Measurements from ENCODE around the gene PIM3.
A peak's percentile ranks its signal among the peaks of the same experiment; 100 is the strongest.

The PIM3 gene

DNA sequence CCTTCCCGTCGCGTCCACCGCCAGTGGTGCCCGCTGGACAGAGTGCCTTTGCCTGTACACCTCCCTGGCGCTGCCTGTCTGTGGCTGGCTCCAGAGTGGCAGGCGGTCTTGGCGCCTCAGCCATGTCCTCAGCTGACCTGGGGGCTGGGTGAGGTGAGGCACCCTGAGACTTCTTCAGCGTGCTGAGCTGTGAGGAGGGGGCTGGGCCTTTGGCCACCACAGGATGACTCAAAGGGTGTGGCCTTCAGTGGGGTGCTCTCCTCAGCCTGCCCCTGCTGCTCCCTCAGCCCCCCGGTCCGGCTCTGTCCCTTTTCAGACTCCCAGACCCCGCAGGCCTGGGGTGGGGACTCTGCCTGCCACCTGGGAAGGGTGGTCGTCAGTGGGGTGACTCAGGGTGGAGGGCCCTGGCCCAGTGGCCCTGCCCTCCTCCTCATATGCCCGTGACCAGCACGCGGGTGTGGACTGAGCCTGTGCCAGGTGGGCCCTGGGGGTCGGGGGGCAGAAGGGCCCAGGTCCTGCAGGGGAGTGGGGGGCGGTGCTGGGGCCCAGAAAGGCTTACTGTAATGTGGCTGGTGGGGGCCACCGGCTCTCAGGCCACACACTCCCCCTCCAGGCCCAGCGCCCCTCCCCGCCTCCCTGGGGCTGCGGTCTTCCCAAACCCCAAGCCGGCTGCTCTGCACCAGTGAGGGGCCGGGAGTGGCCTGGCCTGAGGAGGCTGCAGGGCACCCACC is 26.2 kb upstream of the PIM3 start:
- Mint-ChIP-seq H3K4me1 (ENCODE audit: low read depth) (peaks cover 49% of the 10 kb centered on the region), H3K4me3 (peak overlapping the region; percentile 76), H3K27me3 (no peaks in the 10 kb centered on the region), H3K9me3 (no peaks in the 10 kb centered on the region), H3K27ac (peak overlapping the region; percentile 73), H3K36me3 (ENCODE audit: low read depth) (peaks cover 3% of the 10 kb centered on the region)
- peak; percentile 56 for DNase-seq

DNA sequence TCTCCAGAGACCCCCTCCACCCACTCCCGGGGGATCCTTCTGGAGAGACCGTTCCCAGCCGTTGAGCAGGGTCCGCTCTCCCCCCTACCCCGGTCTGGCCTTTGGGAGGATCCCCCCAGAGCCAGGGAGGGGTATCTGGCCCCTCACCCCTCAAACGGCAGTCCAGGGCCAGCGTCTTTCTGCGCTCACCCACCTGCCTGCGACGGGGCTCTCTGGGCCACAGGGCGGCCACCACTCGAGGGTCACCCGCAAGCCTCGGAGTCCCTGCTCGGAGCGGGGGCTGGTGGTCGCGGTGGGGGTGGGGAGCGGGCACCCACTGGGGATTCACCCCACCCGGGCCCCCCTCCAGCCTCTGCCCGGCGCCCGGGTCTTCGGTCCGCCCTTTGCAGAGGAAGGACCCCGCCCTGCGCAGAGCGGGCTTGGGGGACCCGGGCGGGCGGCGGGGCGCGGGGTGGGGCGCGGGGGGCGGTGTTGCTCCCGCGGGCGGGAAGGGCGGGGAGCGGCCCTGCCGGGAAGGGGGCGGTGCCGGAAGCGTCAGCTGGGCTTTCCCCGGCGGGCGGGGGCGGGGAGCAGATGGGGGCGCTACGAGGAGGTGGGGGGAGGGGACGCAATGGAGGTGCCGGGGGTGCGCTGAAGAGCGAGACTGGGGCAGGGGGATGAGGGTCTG is 25.5 kb upstream of the PIM3 start:
- H3K9me3 Mint-ChIP-seq = no peaks in the 10 kb centered on the region
- peaks cover 3% of the 10 kb centered on the region for H3K36me3 Mint-ChIP-seq (ENCODE audit: low read depth)
- peak; percentile 93 for DNase-seq
- H3K4me1 Mint-ChIP-seq (ENCODE audit: low read depth) = peaks cover 53% of the 10 kb centered on the region
- no peaks in the 10 kb centered on the region for H3K27me3 Mint-ChIP-seq
- H3K27ac Mint-ChIP-seq = peak overlapping the region; percentile 73
- H3K4me3 Mint-ChIP-seq = peak overlapping the region; percentile 76

DNA sequence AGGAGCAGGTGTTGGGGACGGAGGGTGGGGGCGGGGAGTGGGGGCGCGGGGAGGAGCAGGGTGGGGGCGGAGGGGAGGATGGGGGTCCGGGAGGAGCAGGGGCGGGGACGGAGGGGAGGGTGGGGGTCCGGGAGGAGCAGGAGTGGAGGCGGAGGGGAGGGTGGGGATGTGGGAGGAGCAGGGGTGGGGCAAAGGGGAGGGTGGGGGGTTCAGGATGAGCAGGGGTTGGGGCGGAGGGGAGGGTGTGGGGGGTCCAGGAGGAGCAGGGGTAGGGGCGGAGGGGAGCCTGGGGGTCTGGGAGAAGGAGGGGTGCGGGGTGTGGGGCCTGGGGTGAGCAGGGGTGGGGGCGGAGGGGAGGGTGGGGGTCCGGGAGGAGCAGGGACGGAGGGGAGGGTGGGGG is 25.0 kb upstream of the PIM3 start:
- Mint-ChIP-seq H3K4me1 (ENCODE audit: low read depth) (peaks cover 48% of the 10 kb centered on the region), H3K27ac (no peak overlapping the region), H3K27me3 (no peaks in the 10 kb centered on the region), H3K9me3 (no peaks in the 10 kb centered on the region), H3K4me3 (no peak overlapping the region), H3K36me3 (ENCODE audit: low read depth) (peaks cover 3% of the 10 kb centered on the region)
- no peak for DNase-seq

DNA sequence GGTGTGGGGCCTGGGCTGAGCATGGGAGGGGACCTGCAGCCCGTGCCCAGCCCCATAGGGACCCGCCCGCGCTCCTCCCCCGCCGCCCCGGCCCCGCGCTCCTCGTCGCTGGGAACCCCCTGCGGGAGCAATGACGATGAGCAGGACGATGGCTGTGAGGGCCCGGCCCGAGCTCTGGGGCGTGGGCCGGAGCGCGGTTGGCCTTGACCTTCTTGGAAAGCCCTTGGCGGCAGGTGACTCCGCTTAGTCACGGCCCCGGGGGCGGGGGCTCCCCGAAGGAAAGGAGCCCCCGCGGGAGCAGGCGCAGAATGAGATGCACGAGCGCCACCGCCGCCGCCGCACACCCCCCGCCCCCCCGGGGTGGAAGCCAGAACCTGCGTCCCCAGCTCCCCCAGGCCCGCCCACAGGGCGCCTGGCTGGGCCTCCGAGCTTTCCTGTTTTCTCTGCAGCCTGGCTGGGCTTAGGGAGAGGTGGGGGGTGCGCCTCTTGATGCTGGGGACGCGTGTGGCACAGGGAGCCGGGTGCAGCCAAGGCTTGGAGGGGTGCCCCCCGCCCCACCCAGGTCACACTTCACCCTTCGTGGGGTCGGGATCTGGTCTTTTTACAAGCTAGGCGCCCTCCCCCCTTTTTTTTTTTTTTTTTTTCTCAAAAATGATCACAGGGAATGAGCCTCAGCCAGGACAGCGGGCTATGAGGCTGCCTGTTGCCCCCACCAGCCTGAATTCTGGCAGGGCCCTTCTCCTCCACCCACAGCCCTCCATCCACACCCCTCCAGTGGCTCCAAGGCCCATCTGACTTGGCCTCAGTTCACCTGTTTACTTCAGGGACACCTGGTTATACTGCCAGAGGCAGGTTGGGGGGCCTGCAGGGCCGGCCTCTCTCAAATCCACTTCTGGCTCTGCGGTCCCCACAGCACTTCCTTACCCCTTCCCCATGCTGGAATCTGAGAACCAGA is 24.3 kb upstream of the PIM3 start:
- no peaks in the 10 kb centered on the region for H3K27me3 Mint-ChIP-seq
- peak overlapping the region; percentile 61 for H3K4me3 Mint-ChIP-seq
- H3K4me1 Mint-ChIP-seq (ENCODE audit: low read depth) = peaks cover 41% of the 10 kb centered on the region
- H3K36me3 Mint-ChIP-seq (ENCODE audit: low read depth) = peaks cover 3% of the 10 kb centered on the region
- no peaks in the 10 kb centered on the region for H3K9me3 Mint-ChIP-seq
- H3K27ac Mint-ChIP-seq = peak overlapping the region; percentile 87
- DNase-seq = peak; percentile 98

DNA sequence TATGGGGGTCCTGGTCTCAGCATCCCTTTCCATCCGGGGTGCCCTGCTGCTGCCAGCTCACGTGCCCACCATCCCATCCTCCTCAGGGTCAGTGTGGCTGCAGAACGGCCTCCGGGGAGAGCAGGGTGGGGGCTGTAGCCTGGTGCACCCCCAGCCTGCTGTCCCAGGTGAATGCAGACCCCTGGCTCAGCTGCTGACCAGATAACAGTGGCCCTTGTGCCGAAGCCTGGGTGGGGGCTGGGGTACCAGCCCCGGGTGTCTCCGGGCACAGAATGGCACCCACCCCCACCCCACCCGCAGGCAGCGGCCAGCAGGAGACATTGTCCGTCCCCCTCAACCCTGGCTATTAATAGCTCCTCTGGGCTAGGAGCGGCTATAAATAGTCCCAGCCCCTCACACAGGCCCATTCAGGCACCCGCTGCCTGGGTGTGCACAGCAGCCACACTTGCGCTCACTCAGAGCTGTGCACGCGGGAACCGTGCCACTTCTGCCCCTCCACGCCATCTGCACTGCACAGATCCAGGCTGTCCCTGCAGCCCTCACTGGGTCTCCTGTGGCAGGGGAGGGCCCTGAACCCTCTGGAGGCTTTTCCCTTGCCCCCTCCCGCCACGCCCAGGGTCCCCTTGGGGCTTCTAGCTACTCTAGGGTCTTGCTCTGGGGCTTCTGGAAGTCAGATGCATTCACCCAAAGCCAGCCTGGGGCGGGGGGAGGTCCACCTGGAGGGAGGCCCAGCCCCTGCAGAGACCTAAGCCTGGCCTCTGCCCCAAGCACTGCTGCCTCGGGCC is 23.4 kb upstream of the PIM3 start:
- no peak for DNase-seq
- Mint-ChIP-seq H3K27ac (peak overlapping the region; percentile 87), H3K27me3 (no peaks in the 10 kb centered on the region), H3K4me3 (peak overlapping the region; percentile 61), H3K36me3 (ENCODE audit: low read depth) (peaks cover 3% of the 10 kb centered on the region), H3K9me3 (no peaks in the 10 kb centered on the region), H3K4me1 (ENCODE audit: low read depth) (peaks cover 35% of the 10 kb centered on the region)

DNA sequence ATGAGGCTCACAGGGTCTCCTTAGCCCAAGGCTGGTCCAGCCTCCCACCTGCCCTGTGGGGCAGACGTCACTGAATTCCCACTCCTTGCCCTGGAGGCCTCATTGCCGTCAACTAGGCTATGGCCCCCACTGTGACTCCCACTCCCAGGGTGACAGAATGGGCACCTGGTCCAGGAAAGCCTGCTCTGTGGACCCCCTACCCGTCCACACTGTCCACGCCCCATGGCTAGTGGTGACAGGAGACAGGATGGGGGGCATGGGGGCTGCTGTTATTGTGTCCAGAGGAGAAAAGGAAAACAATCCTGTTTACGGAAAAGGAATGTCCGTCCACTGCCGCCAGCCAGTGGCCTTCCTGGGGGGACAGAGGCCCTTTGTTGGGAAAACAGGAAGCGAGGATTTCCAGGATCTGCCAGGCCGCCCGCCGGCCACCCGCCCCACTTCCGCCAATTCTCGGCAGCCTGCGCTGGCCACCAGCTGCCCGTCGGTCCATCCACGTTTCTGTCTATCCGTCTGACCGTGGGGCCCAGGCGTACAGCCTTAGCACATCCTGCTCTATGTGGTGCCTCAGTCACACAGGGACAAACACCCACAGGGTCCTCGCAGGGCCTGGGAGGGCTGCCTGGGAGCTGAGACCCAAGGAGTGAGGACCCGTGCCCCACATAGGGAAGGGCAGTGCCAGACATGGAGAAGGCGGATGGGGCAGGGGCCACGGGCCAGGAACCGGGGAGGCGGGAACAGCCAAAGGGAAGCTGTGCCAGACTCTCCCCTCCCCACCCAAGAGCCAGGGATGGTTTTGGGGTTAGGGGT is 22.6 kb upstream of the PIM3 start:
- DNase-seq = no peak
- Mint-ChIP-seq H3K4me1 (ENCODE audit: low read depth) (peaks cover 32% of the 10 kb centered on the region), H3K36me3 (ENCODE audit: low read depth) (peaks cover 2% of the 10 kb centered on the region), H3K27me3 (no peaks in the 10 kb centered on the region), H3K27ac (no peak overlapping the region), H3K9me3 (no peaks in the 10 kb centered on the region), H3K4me3 (no peak overlapping the region)

DNA sequence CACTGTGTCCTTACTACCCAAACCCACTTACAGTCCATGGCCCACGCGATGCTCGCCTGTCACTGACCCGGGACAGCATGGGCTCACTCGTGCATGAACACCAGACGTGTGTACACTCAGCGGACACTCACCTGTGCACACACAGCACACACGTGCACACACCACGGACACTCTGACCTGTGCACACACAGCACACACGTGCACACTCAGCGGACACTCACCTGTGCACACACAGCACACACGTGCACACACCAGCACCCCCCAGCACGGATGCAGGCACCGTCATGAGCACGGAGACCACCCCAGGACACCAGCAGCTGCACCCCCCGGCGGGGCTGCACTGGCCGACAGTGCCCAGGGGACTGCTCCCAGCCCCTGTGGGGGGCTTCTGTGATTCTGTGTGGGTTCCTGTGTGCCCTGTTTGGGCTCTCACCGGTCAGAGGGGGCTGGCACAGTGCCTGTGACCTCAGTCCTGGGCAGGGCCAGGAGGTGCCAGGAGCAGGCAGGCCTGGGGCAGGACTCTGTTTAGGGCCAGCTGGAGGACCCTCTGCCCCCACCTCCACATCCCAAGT is 21.9 kb upstream of the PIM3 start:
- H3K4me3 Mint-ChIP-seq = no peak overlapping the region
- DNase-seq = no peak
- no peaks in the 10 kb centered on the region for H3K9me3 Mint-ChIP-seq
- H3K27me3 Mint-ChIP-seq = no peaks in the 10 kb centered on the region
- H3K27ac Mint-ChIP-seq = no peak overlapping the region
- peaks cover 25% of the 10 kb centered on the region for H3K4me1 Mint-ChIP-seq (ENCODE audit: low read depth)
- no peaks in the 10 kb centered on the region for H3K36me3 Mint-ChIP-seq (ENCODE audit: low read depth)

DNA sequence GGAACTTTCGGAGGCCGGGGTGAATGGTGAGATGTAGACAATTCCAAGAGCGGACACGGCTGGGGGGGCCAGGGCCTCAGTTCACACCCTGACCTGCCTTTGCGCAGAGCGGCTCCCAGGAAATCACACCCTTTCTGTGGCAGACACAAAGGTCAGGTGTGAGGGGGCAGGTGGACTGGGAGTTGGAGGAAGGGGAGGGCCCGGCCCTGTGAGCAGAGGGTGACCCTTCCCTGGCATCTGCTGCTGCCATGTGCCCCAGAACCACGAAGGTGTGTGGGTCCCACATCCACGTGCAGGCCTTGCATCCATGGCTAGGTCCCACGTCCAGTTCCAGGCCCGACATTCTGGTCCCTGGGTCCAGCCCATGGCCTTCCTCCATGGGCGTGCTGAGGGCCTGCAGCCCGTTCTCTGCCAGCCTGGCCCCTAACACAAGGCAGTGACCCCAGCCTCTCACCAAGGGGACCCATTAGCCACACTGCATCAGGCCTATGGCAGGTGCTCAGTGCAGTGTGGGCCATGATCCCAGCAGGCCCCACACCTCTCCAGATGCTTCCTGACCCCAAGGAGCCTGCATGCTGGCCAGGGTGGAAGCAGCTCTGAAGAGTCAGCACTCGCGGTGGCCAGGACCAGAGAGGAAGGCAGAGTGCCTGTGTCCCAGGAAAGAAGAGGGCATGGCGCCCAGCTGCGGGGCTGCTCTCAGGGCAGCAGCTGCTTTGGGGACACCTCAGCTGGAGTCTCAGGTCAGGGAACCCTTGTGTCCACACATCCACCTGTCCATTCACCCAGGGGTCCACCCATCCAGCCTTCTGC is 18.9 kb upstream of the PIM3 start:
- no peak overlapping the region for H3K27ac Mint-ChIP-seq
- H3K36me3 Mint-ChIP-seq (ENCODE audit: low read depth) = no peaks in the 10 kb centered on the region

DNA sequence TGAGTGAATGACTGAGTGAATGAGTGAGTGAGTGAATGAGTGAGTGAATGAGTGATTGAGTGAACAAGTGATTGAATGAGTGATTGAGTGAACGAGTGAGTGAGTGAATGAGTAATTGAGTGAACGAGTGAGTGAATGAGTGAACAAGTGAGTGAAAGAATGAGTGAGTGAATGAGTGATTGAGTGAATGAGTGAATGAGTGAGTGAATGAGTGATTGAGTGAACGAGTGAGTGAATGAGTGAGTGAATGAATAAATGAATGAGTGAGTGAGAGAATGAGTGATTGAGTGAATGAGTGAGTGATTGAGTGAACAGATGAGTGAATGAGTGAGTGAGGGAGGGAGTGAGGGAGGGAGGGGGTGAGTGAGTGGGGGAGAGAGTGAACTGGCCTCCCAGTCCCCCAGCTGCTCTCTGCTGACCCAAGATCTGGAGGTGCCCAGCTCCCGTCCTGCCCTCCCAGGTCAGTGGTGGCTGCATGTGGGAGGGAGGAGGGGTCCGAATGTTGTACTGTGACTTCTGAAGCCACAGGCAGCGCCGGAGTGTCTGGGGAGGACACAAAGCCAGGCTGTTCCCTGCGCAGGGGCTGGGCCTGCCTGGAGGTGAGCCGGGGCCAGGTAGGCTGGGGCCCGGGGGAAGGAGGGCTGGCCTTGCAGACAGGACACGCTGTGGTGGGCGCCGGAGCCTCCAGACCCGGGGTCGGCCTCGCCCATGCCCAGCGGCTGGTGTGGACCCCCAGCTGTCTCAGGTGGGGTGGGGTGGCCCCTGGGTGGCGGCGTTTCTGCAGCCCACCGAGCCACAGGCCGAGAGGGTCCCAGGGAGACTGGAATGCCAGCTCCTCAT is 17.8 kb upstream of the PIM3 start:
- Mint-ChIP-seq H3K36me3 (ENCODE audit: low read depth) (no peaks in the 10 kb centered on the region), H3K4me3 (no peak overlapping the region), H3K27ac (no peak overlapping the region), H3K27me3 (no peaks in the 10 kb centered on the region), H3K9me3 (no peaks in the 10 kb centered on the region), H3K4me1 (ENCODE audit: low read depth) (peaks cover 14% of the 10 kb centered on the region)
- no peak for DNase-seq

More for the DNA sequence above, 18.9 kb upstream of the PIM3 start:
- Mint-ChIP-seq H3K27me3 (no peaks in the 10 kb centered on the region), H3K4me1 (ENCODE audit: low read depth) (peaks cover 23% of the 10 kb centered on the region), H3K9me3 (no peaks in the 10 kb centered on the region), H3K4me3 (no peak overlapping the region)
- no peak for DNase-seq

DNA sequence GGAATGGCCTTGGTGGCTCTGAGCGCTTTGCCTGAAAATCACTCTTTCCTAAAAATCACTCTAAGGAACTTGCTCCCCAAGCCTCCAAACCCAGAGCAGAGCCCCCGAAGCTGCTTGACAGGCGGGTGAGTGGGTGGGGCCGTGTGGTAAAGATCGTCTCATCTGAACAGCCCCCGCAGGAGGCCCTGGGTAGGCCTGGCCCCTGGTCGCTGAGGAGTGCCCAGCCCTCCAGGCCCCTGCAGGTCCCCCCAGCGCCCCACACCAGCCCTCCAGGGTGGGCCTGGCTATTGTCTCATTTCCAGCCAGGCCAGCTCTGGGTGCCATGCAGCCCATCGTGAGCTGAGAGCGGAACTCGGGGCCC is 17.2 kb upstream of the PIM3 start:
- Mint-ChIP-seq H3K36me3 (ENCODE audit: low read depth) (no peaks in the 10 kb centered on the region), H3K4me1 (ENCODE audit: low read depth) (peaks cover 12% of the 10 kb centered on the region), H3K27ac (no peak overlapping the region), H3K4me3 (no peak overlapping the region), H3K9me3 (no peaks in the 10 kb centered on the region), H3K27me3 (no peaks in the 10 kb centered on the region)
- no peak for DNase-seq

DNA sequence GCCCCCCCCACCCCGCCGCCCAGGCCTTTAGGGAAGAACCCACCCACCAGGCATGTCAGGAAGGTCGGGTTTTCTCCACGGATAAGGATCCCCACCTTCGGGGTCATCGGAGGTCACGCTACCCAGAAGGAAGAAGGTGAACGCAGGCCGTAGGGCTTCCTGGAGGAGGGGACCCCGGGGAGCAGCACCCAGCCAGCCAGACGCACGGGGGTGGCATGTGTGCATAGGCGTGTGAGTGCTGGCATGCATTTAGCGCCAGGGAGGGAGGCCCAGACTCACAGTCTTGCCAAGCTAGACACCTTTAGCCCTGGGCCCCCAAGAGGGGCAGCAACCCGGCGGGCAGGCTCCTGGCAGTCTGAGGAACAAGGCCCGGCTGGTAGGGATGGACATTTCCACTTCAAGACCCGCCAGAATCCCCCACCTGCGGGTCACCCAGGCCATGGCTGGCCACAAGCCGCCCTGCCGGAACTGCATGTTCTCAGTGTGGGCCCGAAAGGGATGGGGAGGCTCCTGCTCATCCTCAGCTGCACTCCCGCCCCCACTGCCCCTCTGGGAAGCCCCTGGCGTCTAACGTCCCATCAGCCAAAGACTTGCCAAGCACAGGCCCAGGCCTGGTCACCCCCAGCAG is 16.7 kb upstream of the PIM3 start:
- Mint-ChIP-seq H3K27ac (peak overlapping the region; percentile 29), H3K36me3 (ENCODE audit: low read depth) (no peaks in the 10 kb centered on the region), H3K9me3 (no peaks in the 10 kb centered on the region), H3K4me3 (no peak overlapping the region), H3K27me3 (no peaks in the 10 kb centered on the region), H3K4me1 (ENCODE audit: low read depth) (peaks cover 12% of the 10 kb centered on the region)
- no peak for DNase-seq

All from activated T-cell treated with anti-CD3 and anti-CD28 coated beads, Interleukin-2, amount 50 U/mL, for 24 hours (primary cell).